ENCODE measurements around the gene RLF.

The RLF gene

DNA sequence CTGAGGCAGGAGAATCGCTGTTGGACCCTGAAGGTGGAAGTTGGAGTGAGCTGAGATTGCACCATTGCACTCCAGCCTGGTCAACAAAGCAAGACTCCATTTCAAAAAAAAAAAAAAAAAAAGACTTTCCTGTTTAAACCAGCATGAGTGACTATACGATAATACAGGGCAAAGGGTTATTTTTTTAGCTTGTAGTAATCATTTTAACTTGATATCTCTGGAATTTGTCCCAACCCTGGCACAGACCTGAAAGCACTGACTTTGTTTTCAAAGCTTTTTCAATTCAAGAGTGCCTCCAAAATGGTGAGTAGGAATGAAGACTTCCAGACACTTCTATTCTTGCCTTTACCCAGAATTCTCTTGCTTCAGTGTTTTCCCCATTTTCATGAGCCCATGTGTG is 82.2 kb downstream of the RLF start:
- H3K4me3 ChIP-seq (ENCODE audit: low read depth, low read length) = no peak overlapping the region
- TF ChIP-seq, protein P1, sequence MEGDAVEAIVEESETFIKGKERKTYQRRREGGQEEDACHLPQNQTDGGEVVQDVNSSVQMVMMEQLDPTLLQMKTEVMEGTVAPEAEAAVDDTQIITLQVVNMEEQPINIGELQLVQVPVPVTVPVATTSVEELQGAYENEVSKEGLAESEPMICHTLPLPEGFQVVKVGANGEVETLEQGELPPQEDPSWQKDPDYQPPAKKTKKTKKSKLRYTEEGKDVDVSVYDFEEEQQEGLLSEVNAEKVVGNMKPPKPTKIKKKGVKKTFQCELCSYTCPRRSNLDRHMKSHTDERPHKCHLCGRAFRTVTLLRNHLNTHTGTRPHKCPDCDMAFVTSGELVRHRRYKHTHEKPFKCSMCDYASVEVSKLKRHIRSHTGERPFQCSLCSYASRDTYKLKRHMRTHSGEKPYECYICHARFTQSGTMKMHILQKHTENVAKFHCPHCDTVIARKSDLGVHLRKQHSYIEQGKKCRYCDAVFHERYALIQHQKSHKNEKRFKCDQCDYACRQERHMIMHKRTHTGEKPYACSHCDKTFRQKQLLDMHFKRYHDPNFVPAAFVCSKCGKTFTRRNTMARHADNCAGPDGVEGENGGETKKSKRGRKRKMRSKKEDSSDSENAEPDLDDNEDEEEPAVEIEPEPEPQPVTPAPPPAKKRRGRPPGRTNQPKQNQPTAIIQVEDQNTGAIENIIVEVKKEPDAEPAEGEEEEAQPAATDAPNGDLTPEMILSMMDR (IDR thresholded peaks at IDR 0.05; ENCODE audit: low read depth, low read length) = no peak

DNA sequence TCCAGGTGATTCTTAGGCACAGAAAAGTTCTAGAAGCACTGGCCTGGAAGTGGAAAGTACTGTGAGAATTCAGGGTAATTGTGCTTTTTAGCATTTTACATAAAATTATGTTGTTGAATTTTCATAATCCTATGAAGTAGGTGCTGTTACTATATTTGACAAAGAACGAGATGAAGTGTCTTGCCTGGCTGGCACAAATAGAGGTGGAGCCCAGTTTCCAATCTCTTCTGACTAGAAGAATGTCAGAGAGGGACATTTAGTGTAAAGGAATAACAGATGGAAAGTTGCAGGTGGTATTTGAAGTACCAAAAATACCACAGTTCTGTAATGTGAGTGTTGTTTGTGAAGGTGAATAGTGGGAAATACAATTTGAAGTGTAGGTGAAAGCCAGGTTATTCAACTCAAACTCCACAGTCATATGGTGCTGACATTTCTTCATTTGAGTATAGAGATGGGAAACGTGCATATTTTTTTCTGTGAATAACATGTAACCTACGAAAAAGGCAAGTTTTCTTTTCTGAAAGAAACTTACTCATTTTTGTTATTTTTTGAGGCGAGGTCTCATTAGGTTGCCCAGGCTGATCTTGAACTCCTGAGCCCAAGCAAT is 83.1 kb downstream of the RLF start:
- TF ChIP-seq, protein P1 (IDR thresholded peaks at IDR 0.05; ENCODE audit: low read depth, low read length) = no peak
- no peak overlapping the region for H3K4me3 ChIP-seq (ENCODE audit: low read depth, low read length)

GRCh38 chr1:40245686-40246085 is 84.5 kb downstream of the RLF start:
- TF ChIP-seq, protein P1 (IDR thresholded peaks at IDR 0.05; ENCODE audit: low read depth, low read length) = no peak
- H3K4me3 ChIP-seq (ENCODE audit: low read depth, low read length) = no peak overlapping the region

GRCh38 chr1:40247655-40248054 is 86.5 kb downstream of the RLF start, which contains the start of gene TMCO2:
Gene TMCO2, plus strand, starts transcription at chr1:40247937. Its CDS starts 57 bp downstream, at chr1:40247994.
- H3K4me3 ChIP-seq (ENCODE audit: low read depth, low read length) = no peak within 1 kb of the TSS
- TF ChIP-seq, protein P1 (IDR thresholded peaks at IDR 0.05; ENCODE audit: low read depth, low read length) = no peak

GRCh38 chr1:40248412-40248811 is 87.2 kb downstream of the RLF start:
- no peak overlapping the region for H3K4me3 ChIP-seq (ENCODE audit: low read depth, low read length)
- TF ChIP-seq, protein P1 (IDR thresholded peaks at IDR 0.05; ENCODE audit: low read depth, low read length) = no peak

DNA sequence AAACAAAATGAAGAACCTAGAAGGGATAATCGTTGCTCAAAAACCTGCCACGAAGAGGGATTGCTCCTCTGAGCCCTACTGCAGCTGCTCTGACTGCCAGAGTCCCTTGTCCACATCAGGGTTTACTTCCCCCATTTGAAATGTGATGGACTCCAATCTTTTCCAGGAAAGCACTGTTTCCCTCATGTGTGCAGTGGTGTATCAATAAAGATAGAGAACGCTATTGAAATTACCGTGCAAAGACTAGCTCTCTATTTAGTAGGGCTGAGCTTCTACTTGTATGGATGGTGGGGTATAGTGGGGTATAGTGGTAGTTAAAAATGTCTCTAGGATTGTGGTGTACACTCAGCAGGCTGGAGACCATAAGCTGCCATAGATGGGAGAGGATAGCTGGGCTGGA is 90.3 kb downstream of the RLF start:
- H3K4me3 ChIP-seq (ENCODE audit: low read depth, low read length) = no peak overlapping the region
- TF ChIP-seq, protein P1 (IDR thresholded peaks at IDR 0.05; ENCODE audit: low read depth, low read length) = no peak

DNA sequence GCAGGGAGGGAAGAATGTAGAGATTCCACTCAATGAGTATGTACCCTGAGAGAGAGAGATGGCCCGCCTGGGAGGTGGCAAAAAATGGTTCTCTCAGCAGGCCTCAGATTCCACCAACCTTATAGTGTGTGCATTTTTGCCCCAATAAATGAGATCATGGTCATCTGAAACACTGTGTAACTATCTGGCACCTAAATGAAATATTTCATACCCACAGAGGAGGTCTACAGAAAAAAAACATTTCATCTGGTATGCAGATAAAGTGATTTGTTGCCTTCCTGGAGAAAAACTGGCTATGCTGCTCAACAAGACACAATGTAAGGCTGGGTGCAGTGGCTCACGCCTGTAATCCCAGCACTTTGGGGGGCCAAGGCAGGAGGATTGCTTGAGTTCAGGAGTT is 91.4 kb downstream of the RLF start:
- H3K4me3 ChIP-seq (ENCODE audit: low read depth, low read length) = no peak overlapping the region
- TF ChIP-seq, protein P1 (IDR thresholded peaks at IDR 0.05; ENCODE audit: low read depth, low read length) = no peak
